Effector memory CD4-positive, alpha-beta T cell (primary cell): ENCODE measurements around the gene REPS2.

Experiments
- DNase-seq, 3 donors: peaks; one replicate each; pipeline ENCODE4 v3.0.0-alpha.2; 2020
- H3K27ac ChIP-seq: 2 replicates; pipeline ENCODE4 v1.7.0; 2013; ENCODE audit warnings: mild to moderate bottlenecking, low read length, moderate library complexity; ENCODE audit not compliant: insufficient read depth, poor library complexity, severe bottlenecking
- H3K27me3 ChIP-seq: replicated peaks from 2 replicates; pipeline ENCODE4 v1.7.0; 2013; ENCODE audit warnings: mild to moderate bottlenecking, low read length; ENCODE audit not compliant: insufficient read depth, control insufficient read depth, poor library complexity, severe bottlenecking
- H3K36me3 ChIP-seq: 2 replicates; pipeline ENCODE4 v1.7.0; 2013; ENCODE audit warnings: mild to moderate bottlenecking, low read length, moderate library complexity; ENCODE audit not compliant: control insufficient read depth, insufficient read depth
- H3K4me1 ChIP-seq: 2 replicates; pipeline ENCODE4 v1.7.0; 2013; ENCODE audit warnings: low read length, mild to moderate bottlenecking; ENCODE audit not compliant: control insufficient read depth, insufficient read depth, poor library complexity, severe bottlenecking
- H3K4me3 ChIP-seq: 2 replicates; pipeline ENCODE4 v1.7.0; 2013; ENCODE audit warnings: low read length, low read depth, mild to moderate bottlenecking; ENCODE audit not compliant: insufficient read depth, poor library complexity, severe bottlenecking
- H3K9me3 ChIP-seq: 2 replicates; pipeline ENCODE4 v1.7.0; 2013; ENCODE audit warnings: mild to moderate bottlenecking, low read length, moderate library complexity; ENCODE audit not compliant: control insufficient read depth

The REPS2 gene

DNA sequence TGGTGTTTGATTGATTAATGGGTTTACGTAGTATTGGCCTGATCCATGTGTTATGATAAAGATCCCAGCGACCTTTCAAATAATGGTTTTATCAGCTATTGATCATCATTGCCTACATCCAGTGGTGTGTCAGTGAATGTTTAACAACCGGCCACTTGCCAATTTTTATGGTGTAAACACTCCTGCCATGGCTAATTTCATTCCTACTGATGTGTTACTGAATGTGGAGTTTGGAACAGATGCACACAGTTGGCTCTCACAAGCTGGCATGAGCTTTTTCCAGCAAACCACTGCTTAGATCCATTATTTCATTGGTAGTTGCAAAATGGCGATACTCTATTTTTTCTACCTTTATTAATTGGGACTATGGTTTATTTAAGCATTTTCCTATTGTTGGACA lies 139.9 kb downstream of the REPS2 start:
- Histone ChIP-seq H3K36me3 (no peaks in the 10 kb centered on the region), H3K4me1 (no peaks in the 10 kb centered on the region), H3K9me3 (no peaks in the 10 kb centered on the region), H3K4me3 (no peak overlapping the region), H3K27me3 (no peaks in the 10 kb centered on the region), H3K27ac (no peak overlapping the region)
- no peak for DNase-seq

DNA sequence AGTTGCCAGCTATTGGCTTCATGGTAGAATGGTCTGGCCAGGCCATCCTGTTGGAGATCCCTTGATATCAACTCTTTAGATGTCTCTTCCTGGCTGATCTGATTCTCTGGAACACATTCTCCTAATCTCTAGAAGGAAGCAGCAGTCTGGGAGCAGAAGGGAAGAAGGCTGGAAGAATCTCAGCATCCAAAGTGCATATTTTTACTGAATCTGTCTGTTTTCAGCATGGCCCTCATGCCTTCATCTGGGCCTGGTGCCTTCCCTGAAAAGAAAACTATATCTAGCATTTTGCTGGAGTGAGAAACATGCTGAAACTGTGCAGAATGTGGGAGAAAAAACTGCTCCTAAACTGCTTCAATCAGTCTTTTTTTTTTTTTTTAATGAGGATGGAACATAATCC lies 148.7 kb downstream of the REPS2 start:
- Histone ChIP-seq H3K4me3 (no peak overlapping the region), H3K36me3 (no peaks in the 10 kb centered on the region), H3K27me3 (no peaks in the 10 kb centered on the region), H3K27ac (no peak overlapping the region), H3K4me1 (no peaks in the 10 kb centered on the region), H3K9me3 (no peaks in the 10 kb centered on the region)
- DNase-seq = no peak

DNA sequence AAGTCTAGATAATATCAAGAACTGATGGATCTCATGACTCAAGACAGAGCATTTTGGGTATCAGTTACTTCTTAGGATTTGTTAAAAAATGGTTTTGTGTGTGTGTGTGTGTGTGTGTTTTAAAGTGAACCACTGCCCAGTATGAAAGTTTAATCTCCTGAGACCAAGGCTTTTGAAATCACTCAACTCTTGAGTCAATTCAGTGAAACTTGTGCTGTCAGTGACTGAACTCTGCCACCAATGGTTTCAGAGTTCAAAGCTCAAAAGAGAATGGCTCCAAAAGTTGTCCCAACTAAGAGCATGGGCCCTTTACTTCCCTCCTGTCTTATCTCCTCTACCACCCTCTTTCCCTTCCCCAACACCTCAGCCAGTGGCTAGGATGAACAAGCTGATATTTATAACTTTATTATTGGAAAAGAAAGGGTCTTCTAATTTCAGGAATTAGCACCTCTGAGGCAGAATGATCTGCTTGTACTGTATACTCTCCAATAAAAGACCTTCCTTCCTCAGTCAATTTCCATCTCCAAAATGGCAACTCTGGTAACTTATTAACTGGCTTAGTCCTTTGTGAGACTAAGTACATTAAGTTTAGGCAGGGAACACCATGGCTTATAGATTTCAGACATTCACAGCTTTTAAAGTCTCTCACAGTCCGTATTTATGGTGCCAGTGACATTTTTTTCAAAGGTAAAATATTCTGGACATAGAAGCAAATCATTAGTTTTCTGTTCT lies 152.2 kb downstream of the REPS2 start:
- Histone ChIP-seq H3K36me3 (no peaks in the 10 kb centered on the region), H3K27ac (no peak overlapping the region), H3K4me1 (no peaks in the 10 kb centered on the region), H3K9me3 (no peaks in the 10 kb centered on the region), H3K27me3 (no peaks in the 10 kb centered on the region), H3K4me3 (no peak overlapping the region)
- no peak for DNase-seq

DNA sequence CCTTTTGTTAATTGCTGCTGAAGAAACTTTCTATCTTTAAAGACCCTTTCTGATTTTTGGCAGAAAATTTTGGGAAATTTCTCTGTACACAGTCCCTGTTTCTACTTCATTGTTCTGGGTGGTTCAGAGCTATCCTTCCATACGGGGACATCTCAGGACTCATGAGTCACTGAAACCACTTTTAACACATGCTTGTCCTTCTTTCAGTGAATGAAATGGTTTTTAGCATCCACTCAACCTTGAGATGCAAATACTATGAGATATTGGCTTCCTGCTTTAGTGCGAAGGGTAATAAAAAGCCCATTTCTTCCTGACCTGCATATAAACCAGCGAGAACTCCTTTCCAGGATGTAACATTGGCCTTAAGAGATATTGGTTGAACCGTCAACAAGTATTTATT lies 158.0 kb downstream of the REPS2 start:
- H3K4me3 ChIP-seq = no peak overlapping the region

DNA sequence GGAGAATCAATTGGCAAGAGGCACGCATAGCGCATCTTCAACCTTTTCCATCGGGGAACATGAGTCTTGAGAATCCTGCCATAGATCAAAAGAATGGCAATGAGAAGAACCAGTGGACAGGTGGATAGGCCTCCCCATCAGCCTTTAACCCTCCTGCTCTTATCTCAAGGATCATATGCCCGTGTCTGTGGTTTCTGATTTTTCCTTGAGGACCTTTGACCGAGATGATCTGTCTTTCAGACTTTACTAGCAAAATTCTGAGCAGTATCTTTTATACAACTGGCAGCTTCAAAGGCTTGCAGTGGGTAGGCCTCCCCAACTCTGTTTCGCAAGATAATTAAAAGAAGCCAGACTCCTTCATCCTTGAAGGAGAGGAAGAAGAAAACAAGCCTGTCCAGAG lies 174.4 kb downstream of the REPS2 start:
- no peak overlapping the region for H3K4me3 ChIP-seq
- no peaks in the 10 kb centered on the region for H3K4me1 ChIP-seq
- no peaks in the 10 kb centered on the region for H3K9me3 ChIP-seq
- H3K27ac ChIP-seq = no peak overlapping the region
- no peak for DNase-seq
- H3K27me3 ChIP-seq = no peaks in the 10 kb centered on the region
- H3K36me3 ChIP-seq = no peaks in the 10 kb centered on the region

More for the DNA sequence above, 158.0 kb downstream of the REPS2 start:
- no peak for DNase-seq
- H3K27ac ChIP-seq = no peak overlapping the region
- no peaks in the 10 kb centered on the region for H3K36me3 ChIP-seq
- no peaks in the 10 kb centered on the region for H3K9me3 ChIP-seq
- H3K4me1 ChIP-seq = no peaks in the 10 kb centered on the region
- no peaks in the 10 kb centered on the region for H3K27me3 ChIP-seq

DNA sequence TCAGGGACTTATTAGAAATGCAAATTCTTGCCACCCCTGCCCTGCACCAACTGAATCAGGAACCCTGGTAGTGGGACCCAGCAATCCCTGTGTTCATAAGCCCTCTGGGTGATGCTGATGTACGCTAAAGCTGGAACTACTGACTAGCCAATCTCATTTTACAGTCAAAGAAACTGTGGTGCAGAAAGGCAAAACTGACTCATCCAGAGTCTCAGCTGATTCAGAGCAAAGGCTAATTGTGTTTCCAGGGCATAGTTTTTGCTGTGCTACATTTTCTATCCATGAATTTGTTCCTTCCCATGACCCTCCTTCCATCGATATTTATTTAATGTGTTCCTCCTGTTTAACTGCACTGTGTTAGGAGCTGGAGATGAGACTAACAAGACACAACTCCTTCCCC lies 207.5 kb downstream of the REPS2 start:
- no peaks in the 10 kb centered on the region for H3K9me3 ChIP-seq
- DNase-seq = no peak
- no peaks in the 10 kb centered on the region for H3K36me3 ChIP-seq
- no peaks in the 10 kb centered on the region for H3K27me3 ChIP-seq
- no peak overlapping the region for H3K4me3 ChIP-seq
- H3K4me1 ChIP-seq = no peaks in the 10 kb centered on the region
- no peak overlapping the region for H3K27ac ChIP-seq

DNA sequence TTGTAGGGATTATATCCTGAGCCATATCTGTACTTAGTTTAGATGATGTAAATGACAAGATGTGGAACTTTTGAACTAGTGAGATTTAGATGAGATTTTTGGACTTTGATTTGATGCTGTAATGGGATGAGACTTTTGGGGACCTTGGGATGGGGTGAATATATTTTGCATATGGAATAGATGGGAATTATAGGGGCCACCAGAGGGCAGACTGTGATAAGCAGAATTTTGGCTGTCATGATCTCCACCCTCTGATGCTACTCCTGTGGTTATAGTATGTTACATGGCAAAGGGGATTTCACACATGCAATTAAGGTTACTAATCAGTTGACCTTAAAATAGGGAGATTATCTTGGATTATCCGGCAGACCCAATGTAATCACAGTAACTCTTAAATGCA lies 214.5 kb downstream of the REPS2 start:
- DNase-seq = no peak
- no peaks in the 10 kb centered on the region for H3K4me1 ChIP-seq
- no peak overlapping the region for H3K27ac ChIP-seq
- no peaks in the 10 kb centered on the region for H3K27me3 ChIP-seq
- no peaks in the 10 kb centered on the region for H3K9me3 ChIP-seq
- no peak overlapping the region for H3K4me3 ChIP-seq
- H3K36me3 ChIP-seq = no peaks in the 10 kb centered on the region

DNA sequence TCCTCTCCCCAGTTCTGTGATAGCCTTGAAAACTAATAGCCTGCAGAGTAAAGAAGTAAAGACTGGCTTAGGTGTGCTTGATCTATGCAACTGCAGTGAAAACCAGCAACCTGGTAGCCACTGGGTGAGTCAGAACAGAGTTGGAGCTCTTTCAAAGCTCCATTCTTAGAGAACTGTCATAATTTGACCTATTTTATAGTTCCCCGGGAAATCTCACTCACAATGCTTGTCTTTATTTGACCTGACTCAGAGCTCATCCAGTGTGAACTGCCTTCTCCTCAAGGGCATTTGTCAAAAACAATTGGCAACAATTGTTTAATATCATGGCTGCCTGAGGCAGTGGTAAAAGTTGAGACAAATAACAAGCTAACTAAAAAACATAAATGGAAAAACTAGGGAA lies 215.5 kb downstream of the REPS2 start:
- Histone ChIP-seq H3K9me3 (no peaks in the 10 kb centered on the region), H3K36me3 (no peaks in the 10 kb centered on the region), H3K4me1 (no peaks in the 10 kb centered on the region), H3K4me3 (no peak overlapping the region), H3K27ac (no peak overlapping the region), H3K27me3 (no peaks in the 10 kb centered on the region)
- DNase-seq = no peak

DNA sequence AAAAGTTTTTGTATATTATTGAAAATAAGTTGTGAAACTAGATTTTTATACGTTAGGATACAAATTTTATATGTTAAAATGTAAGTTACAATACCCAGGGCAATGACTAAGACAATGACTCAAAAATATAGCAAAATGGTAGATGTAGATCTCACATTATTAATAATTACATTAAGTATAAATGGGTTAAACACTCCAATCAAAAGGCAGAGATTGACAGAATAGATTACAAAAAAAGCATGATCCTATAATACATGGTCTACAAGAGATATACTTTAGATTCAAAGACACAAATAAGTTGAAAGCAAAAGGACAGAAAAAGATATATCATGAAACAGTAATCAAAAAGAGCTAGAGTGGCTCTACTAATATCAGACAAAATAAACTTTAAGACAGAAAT lies 217.6 kb downstream of the REPS2 start:
- no peak overlapping the region for H3K4me3 ChIP-seq
- no peaks in the 10 kb centered on the region for H3K4me1 ChIP-seq
- no peaks in the 10 kb centered on the region for H3K27me3 ChIP-seq
- no peaks in the 10 kb centered on the region for H3K36me3 ChIP-seq
- no peak for DNase-seq
- no peak overlapping the region for H3K27ac ChIP-seq
- H3K9me3 ChIP-seq = no peaks in the 10 kb centered on the region

DNA sequence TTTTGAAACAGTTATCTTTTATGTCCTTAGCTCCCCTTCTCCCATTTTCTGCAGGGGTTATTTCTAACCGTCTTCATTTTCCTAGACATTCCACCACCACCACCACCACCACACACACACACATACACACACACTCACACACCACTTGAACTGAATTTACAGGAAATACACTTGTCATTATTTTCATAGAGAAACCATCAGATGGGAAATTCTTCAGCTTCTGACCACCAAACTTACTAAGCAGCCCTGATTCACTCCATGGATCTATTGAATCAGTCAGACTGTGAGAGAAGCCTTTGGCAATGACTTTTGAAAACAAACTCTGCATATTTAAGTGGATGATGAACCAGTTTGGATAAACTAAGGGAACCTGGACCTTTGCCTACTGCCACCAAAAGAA lies 218.5 kb downstream of the REPS2 start:
- Histone ChIP-seq H3K27me3 (no peaks in the 10 kb centered on the region), H3K36me3 (no peaks in the 10 kb centered on the region), H3K27ac (no peak overlapping the region), H3K9me3 (no peaks in the 10 kb centered on the region), H3K4me1 (no peaks in the 10 kb centered on the region), H3K4me3 (no peak overlapping the region)
- DNase-seq = no peak
